BLaER1 treated with 17β-estradiol and CSF1 and Interleukin-3, amounts not matched to agents 10 nM and 100 nM (cell line): Measurements from ENCODE around the gene SPOCK3.

Experiments
- H3K27ac ChIP-seq, 11 experiments: shearing (Covaris generic); formaldehyde crosslinking; 2 replicates each; pipeline ENCODE4 v1.8.1; 2022
- H3K27me3 ChIP-seq, 11 experiments: shearing (Covaris generic); formaldehyde crosslinking; 2 replicates each; pipeline ENCODE4 v1.8.1; 2022
- H3K36me3 ChIP-seq, 11 experiments: shearing (Covaris generic); formaldehyde crosslinking; 2 replicates each; pipeline ENCODE4 v1.8.1; 2022
- H3K4me1 ChIP-seq, 10 experiments: shearing (Covaris generic); formaldehyde crosslinking; 2 replicates each; pipeline ENCODE4 v1.8.1; 2022
- H3K4me2 ChIP-seq, 11 experiments: shearing (Covaris generic); formaldehyde crosslinking; 2 replicates each; pipeline ENCODE4 v1.8.1; 2022
- H3K4me3 ChIP-seq, 10 experiments: shearing (Covaris generic); formaldehyde crosslinking; 2 replicates each; pipeline ENCODE4 v1.8.1; 2022
- H3K9ac ChIP-seq, 11 experiments: shearing (Covaris generic); formaldehyde crosslinking; 2 replicates each; pipeline ENCODE4 v1.8.1; 2022
- H3K9me3 ChIP-seq, 11 experiments: shearing (Covaris generic); formaldehyde crosslinking; replicated peaks in 1 of 11; 2 replicates each; pipeline ENCODE4 v1.8.1; 2022
- H4K20me1 ChIP-seq, 11 experiments: shearing (Covaris generic); formaldehyde crosslinking; 2 replicates each; pipeline ENCODE4 v1.8.1; 2022
- Cebpa-rat ChIP-seq, 11 experiments: shearing (Covaris generic); IDR thresholded peaks; 2 replicates each; pipeline ENCODE4 v1.8.1; 2022

The SPOCK3 gene

GRCh38 chr4:167031534-167032156, 202.6 kb downstream of the SPOCK3 start:
- H3K27me3 ChIP-seq, result no peaks in the 10 kb centered on the region
- peak overlapping the region in 3 of 11 experiments; percentile 13 to 41 (median 22); a peak in 4 of 22 replicates for H3K4me2 ChIP-seq
- no peak overlapping the region for H3K9ac ChIP-seq
- no peaks in the 10 kb centered on the region for H3K9me3 ChIP-seq
- no peak for TF ChIP-seq Cebpa-rat (IDR thresholded peaks at IDR 0.05)
- no peak overlapping the region; a peak in 1 of 22 replicates for H3K27ac ChIP-seq
- no peak overlapping the region for H3K4me3 ChIP-seq
- no peaks in the 10 kb centered on the region for H3K36me3 ChIP-seq
- no peaks in the 10 kb centered on the region for H4K20me1 ChIP-seq
- peaks cover 0 to 9% (median 0%) of the 10 kb centered on the region in 10 experiments; a peak in 5 of 20 replicates for H3K4me1 ChIP-seq

- no peaks in the 10 kb centered on the region for H3K27me3 ChIP-seq
- no peak overlapping the region for H3K9ac ChIP-seq
- no peaks in the 10 kb centered on the region for H4K20me1 ChIP-seq
- H3K4me2 ChIP-seq, result no peak overlapping the region
- no peak overlapping the region for H3K27ac ChIP-seq
- H3K9me3 ChIP-seq, result no peaks in the 10 kb centered on the region
- TF ChIP-seq Cebpa-rat (IDR thresholded peaks at IDR 0.05), result no peak
- peaks cover 0 to 9% (median 0%) of the 10 kb centered on the region in 10 experiments; a peak in 5 of 20 replicates for H3K4me1 ChIP-seq
- H3K36me3 ChIP-seq, result no peaks in the 10 kb centered on the region
- H3K4me3 ChIP-seq, result no peak overlapping the region
These were observed 205.3 kb downstream of the SPOCK3 start for GRCh38 chr4:167028976-167029375.

- H3K27me3 ChIP-seq, result no peaks in the 10 kb centered on the region
- H3K4me1 ChIP-seq, result no peaks in the 10 kb centered on the region
- H3K4me3 ChIP-seq, result no peak overlapping the region
- no peak for TF ChIP-seq Cebpa-rat (IDR thresholded peaks at IDR 0.05)
- H3K9ac ChIP-seq, result no peak overlapping the region
- H4K20me1 ChIP-seq, result no peaks in the 10 kb centered on the region
- H3K36me3 ChIP-seq, result no peaks in the 10 kb centered on the region
- no peaks in the 10 kb centered on the region for H3K9me3 ChIP-seq
- H3K27ac ChIP-seq, result no peak overlapping the region
- H3K4me2 ChIP-seq, result no peak overlapping the region
These were observed 208.6 kb downstream of the SPOCK3 start for GRCh38 chr4:167025670-167026069.

GRCh38 chr4:167023364-167023925, 210.8 kb downstream of the SPOCK3 start:
- H3K27me3 ChIP-seq, result no peaks in the 10 kb centered on the region
- no peaks in the 10 kb centered on the region for H3K4me1 ChIP-seq
- no peaks in the 10 kb centered on the region for H3K36me3 ChIP-seq
- H3K4me2 ChIP-seq, result no peak overlapping the region
- H3K27ac ChIP-seq, result no peak overlapping the region
- H3K9me3 ChIP-seq, result no peaks in the 10 kb centered on the region
- no peaks in the 10 kb centered on the region for H4K20me1 ChIP-seq
- H3K9ac ChIP-seq, result no peak overlapping the region
- no peak overlapping the region for H3K4me3 ChIP-seq
- no peak for TF ChIP-seq Cebpa-rat (IDR thresholded peaks at IDR 0.05)

DNA sequence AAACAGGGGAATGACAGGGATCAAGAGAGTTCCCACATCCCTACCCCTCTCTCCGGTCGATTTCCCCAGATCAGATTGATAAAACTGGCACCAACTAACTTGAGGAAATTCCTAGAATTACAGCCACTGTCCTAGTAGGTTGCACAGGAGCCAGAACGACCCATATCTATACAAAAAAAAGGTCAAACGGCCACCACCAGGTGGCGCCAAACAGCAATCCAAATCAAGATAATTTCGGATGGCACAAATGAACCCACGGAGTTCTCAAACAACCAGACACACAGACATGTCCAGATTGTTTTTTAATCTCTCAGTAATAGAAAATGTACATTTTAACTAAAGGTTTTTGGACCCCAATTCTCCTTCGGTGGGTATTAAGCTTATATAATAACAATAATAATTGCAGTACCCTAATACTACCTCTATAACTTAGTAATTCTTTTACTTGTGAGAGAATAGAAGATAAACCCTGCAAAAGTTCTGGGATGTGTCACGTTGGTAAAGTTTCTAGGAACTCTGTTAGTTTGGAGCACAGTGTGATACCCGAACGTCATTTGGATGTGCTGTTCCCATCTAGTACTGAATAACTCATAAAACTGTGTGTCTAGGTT, 212.6 kb downstream of the SPOCK3 start:
- Histone ChIP-seq H3K27ac (no peak overlapping the region), H3K9me3 (no peaks in the 10 kb centered on the region), H3K36me3 (no peaks in the 10 kb centered on the region), H3K9ac (no peak overlapping the region), H3K4me1 (no peaks in the 10 kb centered on the region), H3K27me3 (no peaks in the 10 kb centered on the region), H4K20me1 (no peaks in the 10 kb centered on the region), H3K4me2 (no peak overlapping the region), H3K4me3 (no peak overlapping the region)
- no peak for TF ChIP-seq Cebpa-rat (IDR thresholded peaks at IDR 0.05)

- no peaks in the 10 kb centered on the region for H3K9me3 ChIP-seq
- no peak overlapping the region for H3K4me3 ChIP-seq
- H3K4me2 ChIP-seq, result no peak overlapping the region
- H3K27me3 ChIP-seq, result no peaks in the 10 kb centered on the region
- no peaks in the 10 kb centered on the region for H3K36me3 ChIP-seq
- no peak overlapping the region for H3K9ac ChIP-seq
- H3K27ac ChIP-seq, result no peak overlapping the region
- H3K4me1 ChIP-seq, result no peaks in the 10 kb centered on the region
- no peak for TF ChIP-seq Cebpa-rat (IDR thresholded peaks at IDR 0.05)
- H4K20me1 ChIP-seq, result no peaks in the 10 kb centered on the region
These were observed 213.9 kb downstream of the SPOCK3 start for GRCh38 chr4:167020410-167020809.

GRCh38 chr4:167014944-167015343, 219.3 kb downstream of the SPOCK3 start:
- no peaks in the 10 kb centered on the region for H4K20me1 ChIP-seq
- no peak overlapping the region for H3K9ac ChIP-seq
- H3K4me1 ChIP-seq, result no peaks in the 10 kb centered on the region
- H3K27me3 ChIP-seq, result no peaks in the 10 kb centered on the region
- no peaks in the 10 kb centered on the region for H3K36me3 ChIP-seq
- TF ChIP-seq Cebpa-rat (IDR thresholded peaks at IDR 0.05), result no peak
- H3K9me3 ChIP-seq, result no peaks in the 10 kb centered on the region
- H3K4me2 ChIP-seq, result no peak overlapping the region
- H3K27ac ChIP-seq, result no peak overlapping the region
- no peak overlapping the region for H3K4me3 ChIP-seq

DNA sequence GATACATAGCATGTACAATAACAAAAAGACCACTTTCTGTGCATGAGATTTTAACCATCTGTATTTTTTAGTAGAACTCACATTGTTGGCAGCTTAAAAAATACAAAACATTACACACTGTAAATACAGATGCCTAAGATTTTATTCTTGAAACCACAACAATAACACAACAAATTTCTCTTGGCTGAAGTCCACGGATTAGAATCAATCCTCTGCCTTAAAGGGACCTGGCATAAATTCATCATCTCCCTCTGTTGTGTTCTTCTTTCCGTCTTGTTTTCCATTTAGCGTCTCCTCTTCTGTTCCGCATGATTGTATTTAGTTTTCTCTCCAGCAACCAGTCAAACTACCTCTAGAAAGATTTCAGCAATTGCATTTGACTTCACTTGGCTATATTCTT, 231.0 kb downstream of the SPOCK3 start:
- Histone ChIP-seq H3K4me2 (no peak overlapping the region), H3K9ac (no peak overlapping the region), H3K4me3 (no peak overlapping the region), H3K9me3 (no peaks in the 10 kb centered on the region), H3K36me3 (no peaks in the 10 kb centered on the region), H4K20me1 (no peaks in the 10 kb centered on the region), H3K27me3 (no peaks in the 10 kb centered on the region), H3K27ac (no peak overlapping the region), H3K4me1 (no peaks in the 10 kb centered on the region)
- TF ChIP-seq Cebpa-rat (IDR thresholded peaks at IDR 0.05), result no peak

- H3K9me3 ChIP-seq, result no peaks in the 10 kb centered on the region
- H3K36me3 ChIP-seq, result no peaks in the 10 kb centered on the region
- no peak overlapping the region for H3K9ac ChIP-seq
- TF ChIP-seq Cebpa-rat (IDR thresholded peaks at IDR 0.05), result no peak
- no peak overlapping the region for H3K4me2 ChIP-seq
- no peaks in the 10 kb centered on the region for H3K27me3 ChIP-seq
- no peak overlapping the region for H3K4me3 ChIP-seq
- no peak overlapping the region for H3K27ac ChIP-seq
- H3K4me1 ChIP-seq, result no peaks in the 10 kb centered on the region
- no peaks in the 10 kb centered on the region for H4K20me1 ChIP-seq
These were observed 234.0 kb downstream of the SPOCK3 start for GRCh38 chr4:167000141-167000852.
